ENCODE data around the gene GNAZ.

GNAZ gene

GRCh38 chr22:23092217-23092955, 22.1 kb downstream of the GNAZ start:
- Histone ChIP-seq H3K4me2 (ENCODE audit: low read depth, low read length, poor library complexity, severe bottlenecking) (no peak overlapping the region), H3K27me3 (ENCODE audit: low read length) (no peaks in the 10 kb centered on the region), H2AFZ (ENCODE audit: low read depth, low read length, severe bottlenecking) (no peak overlapping the region), H3K9ac (ENCODE audit: low read length) (no peak overlapping the region), H4K20me1 (ENCODE audit: low read depth, low read length) (no peaks in the 10 kb centered on the region), H3K36me3 (ENCODE audit: low read length) (no peaks in the 10 kb centered on the region), H3K27ac (ENCODE audit: low read depth, low read length) (no peak overlapping the region), H3K9me2 (replicated peaks; ENCODE audit: insufficient read depth, low read length) (no peaks in the 10 kb centered on the region), H3K79me2 (ENCODE audit: insufficient read depth, low read length) (no peaks in the 10 kb centered on the region), H3K9me3 (ENCODE audit: insufficient read depth, low read length) (no peaks in the 10 kb centered on the region), H3K4me3 (ENCODE audit: insufficient read depth, low read length, poor library complexity, severe bottlenecking) (no peak overlapping the region), H3F3A (ENCODE audit: insufficient read depth) (no peaks in the 10 kb centered on the region)
- TF ChIP-seq CTCF (IDR thresholded peaks at IDR 0.05; ENCODE audit: insufficient read depth, low read length, poor library complexity, severe bottlenecking) = no peak
- no peak for TF ChIP-seq EZH2phosphoT487 (conservative IDR thresholded peaks at IDR 0.05; ENCODE audit: low read length)

GRCh38 chr22:23093051-23093788, 22.9 kb downstream of the GNAZ start:
- no peak overlapping the region for H3K9ac ChIP-seq (ENCODE audit: low read length)
- no peaks in the 10 kb centered on the region for H4K20me1 ChIP-seq (ENCODE audit: low read depth, low read length)

GRCh38 chr22:23094260-23094659, 23.9 kb downstream of the GNAZ start:
- Histone ChIP-seq H3F3A (ENCODE audit: insufficient read depth) (no peaks in the 10 kb centered on the region), H3K4me2 (ENCODE audit: low read depth, low read length, poor library complexity, severe bottlenecking) (no peak overlapping the region), H3K36me3 (ENCODE audit: low read length) (no peaks in the 10 kb centered on the region), H3K27me3 (ENCODE audit: low read length) (no peaks in the 10 kb centered on the region), H3K9me3 (ENCODE audit: insufficient read depth, low read length) (no peaks in the 10 kb centered on the region), H2AFZ (ENCODE audit: low read depth, low read length, severe bottlenecking) (no peak overlapping the region), H4K20me1 (ENCODE audit: low read depth, low read length) (no peaks in the 10 kb centered on the region), H3K27ac (ENCODE audit: low read depth, low read length) (no peak overlapping the region), H3K79me2 (ENCODE audit: insufficient read depth, low read length) (no peaks in the 10 kb centered on the region), H3K4me3 (ENCODE audit: insufficient read depth, low read length, poor library complexity, severe bottlenecking) (no peak overlapping the region), H3K9ac (ENCODE audit: low read length) (no peak overlapping the region), H3K9me2 (replicated peaks; ENCODE audit: insufficient read depth, low read length) (no peaks in the 10 kb centered on the region)
- TF ChIP-seq EZH2phosphoT487 (conservative IDR thresholded peaks at IDR 0.05; ENCODE audit: low read length) = no peak
- TF ChIP-seq CTCF (IDR thresholded peaks at IDR 0.05; ENCODE audit: insufficient read depth, low read length, poor library complexity, severe bottlenecking) = no peak

More at GRCh38 chr22:23093051-23093788, 22.9 kb downstream of the GNAZ start:
- H3K9me2 ChIP-seq (replicated peaks; ENCODE audit: insufficient read depth, low read length) = no peaks in the 10 kb centered on the region
- H3K27me3 ChIP-seq (ENCODE audit: low read length) = no peaks in the 10 kb centered on the region
- no peak overlapping the region for H3K27ac ChIP-seq (ENCODE audit: low read depth, low read length)
- no peaks in the 10 kb centered on the region for H3K9me3 ChIP-seq (ENCODE audit: insufficient read depth, low read length)
- H3K4me2 ChIP-seq (ENCODE audit: low read depth, low read length, poor library complexity, severe bottlenecking) = no peak overlapping the region
- H3K79me2 ChIP-seq (ENCODE audit: insufficient read depth, low read length) = no peaks in the 10 kb centered on the region
- TF ChIP-seq EZH2phosphoT487 (conservative IDR thresholded peaks at IDR 0.05; ENCODE audit: low read length) (no peak), CTCF (IDR thresholded peaks at IDR 0.05; ENCODE audit: insufficient read depth, low read length, poor library complexity, severe bottlenecking) (no peak)
- H2AFZ ChIP-seq (ENCODE audit: low read depth, low read length, severe bottlenecking) = no peak overlapping the region
- no peaks in the 10 kb centered on the region for H3F3A ChIP-seq (ENCODE audit: insufficient read depth)
- H3K4me3 ChIP-seq (ENCODE audit: insufficient read depth, low read length, poor library complexity, severe bottlenecking) = no peak overlapping the region
- H3K36me3 ChIP-seq (ENCODE audit: low read length) = no peaks in the 10 kb centered on the region

Data from SU-DHL-6 (cell line).